Hepatocyte (in vitro differentiated cells): ENCODE measurements around the gene LRRC4. TPM values are rescaled to one million over a fixed set of nuclear protein-coding genes. Genes with fewer than 3 reads are reported as not detected.

Experiments
- DNase-seq: peaks from one replicate; pipeline ENCODE4 v3.0.0-alpha.2; 2016; ENCODE audit warnings: low spot score
- H2AFZ ChIP-seq: fragments of 200-600 bp; sonication (generic); 2 replicates; pipeline ENCODE4 v1.6.0; 2016; ENCODE audit warnings: antibody characterized with exemption, mild to moderate bottlenecking
- H3K27ac ChIP-seq: fragments of 200-600 bp; sonication (generic); 2 replicates; pipeline ENCODE4 v1.5.1; 2016; ENCODE audit warnings: mild to moderate bottlenecking
- H3K27me3 ChIP-seq: fragments of 200-600 bp; sonication (generic); 2 replicates; pipeline ENCODE4 v1.6.1; 2016
- H3K36me3 ChIP-seq: fragments of 200-600 bp; sonication (generic); replicated peaks from 2 replicates; pipeline ENCODE4 v1.5.1; 2016; ENCODE audit warnings: low read depth; ENCODE audit not compliant: insufficient read depth
- H3K4me1 ChIP-seq: fragments of 200-600 bp; sonication (generic); 2 replicates; pipeline ENCODE4 v1.5.1; 2016; ENCODE audit warnings: mild to moderate bottlenecking, moderate library complexity; ENCODE audit not compliant: insufficient read depth
- H3K4me2 ChIP-seq: fragments of 200-600 bp; sonication (generic); 2 replicates; pipeline ENCODE4 v1.6.0; 2016
- H3K4me3 ChIP-seq: fragments of 200-600 bp; sonication (generic); 2 replicates; pipeline ENCODE4 v1.5.1; 2016; ENCODE audit warnings: mild to moderate bottlenecking
- H3K79me2 ChIP-seq: fragments of 200-600 bp; sonication (generic); 2 replicates; pipeline ENCODE4 v1.6.0; 2017; ENCODE audit warnings: mild to moderate bottlenecking
- H3K9me2 ChIP-seq: fragments of 200-600 bp; sonication (generic); replicated peaks from 2 replicates; pipeline ENCODE4 v1.6.0; 2017; ENCODE audit warnings: mild to moderate bottlenecking; ENCODE audit not compliant: insufficient read depth
- H3K9me3 ChIP-seq: fragments of 200-600 bp; sonication (generic); 2 replicates; pipeline ENCODE4 v1.5.1; 2016; ENCODE audit warnings: low read depth, mild to moderate bottlenecking
- H4K20me1 ChIP-seq: fragments of 200-600 bp; sonication (generic); 2 replicates; pipeline ENCODE4 v1.6.0; 2016; ENCODE audit warnings: mild to moderate bottlenecking; ENCODE audit not compliant: insufficient read depth, poor library complexity, severe bottlenecking
- CTCF ChIP-seq: fragments of 200-600 bp; sonication (generic); IDR thresholded peaks from 2 replicates; pipeline ENCODE4 v1.5.1; 2016; ENCODE audit warnings: antibody characterized with exemption, mild to moderate bottlenecking; ENCODE audit not compliant: poor library complexity
- EZH2 ChIP-seq: fragments of 200-600 bp; sonication (generic); IDR thresholded peaks from 2 replicates; pipeline ENCODE4 v1.6.1; 2016; ENCODE audit warnings: antibody characterized with exemption, mild to moderate bottlenecking, borderline replicate concordance
- EZH2phosphoT487 ChIP-seq: fragments of 200-600 bp; sonication (generic); IDR thresholded peaks from one replicate; pipeline ENCODE4 v1.6.1; 2018; ENCODE audit warnings: antibody characterized with exemption, mild to moderate bottlenecking, low read depth, moderate library complexity; ENCODE audit not compliant: unreplicated experiment, severe bottlenecking
- WGBS: methylation state at CpG from one replicate; pipeline ENCODE4 v1.1.6; 2016; ENCODE audit warnings: low lambda C conversion rate; ENCODE audit errors: missing lambda C conversion rate; 5-methylcytosine and 5-hydroxymethylcytosine counted together
- polyA plus RNA-seq: library from polyadenylated mRNA; unstranded; fragments of >200 nt; fragmentation: Nextera tagmentation; extraction: Ambion mirVana; gene quantifications from 2 replicates; pipeline ENCODE4 v1.2.1, GENCODE V29; 2016
- total RNA-seq: library from RNA; depleted of rRNA; stranded (reverse); fragments of >200 nt; gene quantifications from 2 replicates; pipeline ENCODE4 v1.2.3, GENCODE V29; 2014

The LRRC4 gene
- total and polyA plus RNA-seq, 2 experiments from 2014 or later, result 3.9 to 15.1 TPM

GRCh38 chr7:128008744-128009143, 22.5 kb downstream of the LRRC4 start:
- Histone ChIP-seq H3K9me3 (no peaks in the 10 kb centered on the region), H4K20me1 (no peaks in the 10 kb centered on the region)

GRCh38 chr7:128008141-128008540, 23.1 kb downstream of the LRRC4 start:
- peaks cover 14% of the 10 kb centered on the region for H3K4me1 ChIP-seq

More at GRCh38 chr7:128008744-128009143, 22.5 kb downstream of the LRRC4 start:
- no peaks in the 10 kb centered on the region for H3K9me2 ChIP-seq
- no peaks in the 10 kb centered on the region for H3K36me3 ChIP-seq
- 98% methylated on average over 2 of the region's 2 CpGs for WGBS
- peaks cover 14% of the 10 kb centered on the region for H3K4me1 ChIP-seq
- no peak overlapping the region for H2AFZ ChIP-seq
- TF ChIP-seq EZH2phosphoT487, result no peak
- no peak for TF ChIP-seq EZH2
- no peak for TF ChIP-seq CTCF
- H3K27me3 ChIP-seq, result no peaks in the 10 kb centered on the region
- no peak overlapping the region for H3K27ac ChIP-seq
- peaks cover 24% of the 10 kb centered on the region for H3K79me2 ChIP-seq
- no peak overlapping the region for H3K4me2 ChIP-seq
- no peak overlapping the region for H3K4me3 ChIP-seq
- no peak for DNase-seq

GRCh38 chr7:128007303-128007680, 23.9 kb downstream of the LRRC4 start:
- WGBS, result 95% methylated on average over 3 of the region's 3 CpGs
- no peak for TF ChIP-seq EZH2
- no peak for TF ChIP-seq CTCF
- no peak for TF ChIP-seq EZH2phosphoT487
- no peaks in the 10 kb centered on the region for H3K36me3 ChIP-seq
- H3K4me2 ChIP-seq, result no peak overlapping the region
- H3K4me3 ChIP-seq, result no peak overlapping the region
- H3K27me3 ChIP-seq, result no peaks in the 10 kb centered on the region
- peaks cover 14% of the 10 kb centered on the region for H3K4me1 ChIP-seq
- H3K9me3 ChIP-seq, result no peaks in the 10 kb centered on the region
- H4K20me1 ChIP-seq, result no peaks in the 10 kb centered on the region
- no peaks in the 10 kb centered on the region for H3K9me2 ChIP-seq
- H2AFZ ChIP-seq, result no peak overlapping the region
- DNase-seq, result no peak
- peaks cover 15% of the 10 kb centered on the region for H3K79me2 ChIP-seq
- no peak overlapping the region for H3K27ac ChIP-seq

More at GRCh38 chr7:128008141-128008540, 23.1 kb downstream of the LRRC4 start:
- Histone ChIP-seq H3K27ac (no peak overlapping the region), H3K36me3 (no peaks in the 10 kb centered on the region), H3K4me2 (no peak overlapping the region), H3K27me3 (no peaks in the 10 kb centered on the region), H4K20me1 (no peaks in the 10 kb centered on the region), H3K9me2 (no peaks in the 10 kb centered on the region), H3K4me3 (no peak overlapping the region), H2AFZ (no peak overlapping the region), H3K79me2 (peaks cover 18% of the 10 kb centered on the region), H3K9me3 (no peaks in the 10 kb centered on the region)
- WGBS, result over 99% methylated on average over 5 of the region's 5 CpGs
- no peak for TF ChIP-seq CTCF
- no peak for TF ChIP-seq EZH2phosphoT487
- TF ChIP-seq EZH2, result no peak
- no peak for DNase-seq
